Measurements from ENCODE around the gene TOP1. TPM values are rescaled to one million over a fixed set of nuclear protein-coding genes. Genes with fewer than 3 reads are reported as not detected.
"Not testable (repeated sequence)": the region's sequence is repeated elsewhere in the genome, so short reads cannot be mapped to it uniquely, and the experiment has no call there.

TOP1 gene
- polyA plus RNA-seq, 2 donors = 25.7 to 27.0 TPM

- 88 to 90% methylated on average over 6 of the region's 6 CpGs for WGBS, 2 donors
- Histone ChIP-seq H3K27ac (ENCODE audit: low read depth in 2 of 2, low read length in 1 of 2) (no peak overlapping the region), H3K9me3 (ENCODE audit: control insufficient read depth in 2 of 2, insufficient read depth in 1 of 2, low read depth in 1 of 2, low read length in 1 of 2) (no peaks in the 10 kb centered on the region), H3K27me3 (ENCODE audit: control insufficient read depth in 1 of 2, insufficient read depth in 2 of 2, low read length in 2 of 2) (no peaks in the 10 kb centered on the region), H3K4me1 (ENCODE audit: control insufficient read depth in 2 of 2, insufficient read depth in 2 of 2, low read length in 1 of 2) (no peaks in the 10 kb centered on the region), H3K4me3 (ENCODE audit: low read depth in 1 of 2, low read length in 2 of 2) (no peak overlapping the region), H3K36me3 (ENCODE audit: control insufficient read depth in 2 of 2, insufficient read depth in 2 of 2, low read length in 1 of 2) (peaks cover 29 to 31% of the 10 kb centered on the region in 2 donors)
Observed at GRCh38 chr20:41116282-41116956, 87.8 kb downstream of the TOP1 start.

- H3K27ac ChIP-seq (ENCODE audit: low read depth in 2 of 2, low read length in 1 of 2); H3K4me1 ChIP-seq (ENCODE audit: control insufficient read depth in 2 of 2, insufficient read depth in 2 of 2, low read length in 1 of 2); H3K27me3 ChIP-seq (ENCODE audit: control insufficient read depth in 1 of 2, insufficient read depth in 2 of 2, low read length in 2 of 2); H3K4me3 ChIP-seq (ENCODE audit: low read depth in 1 of 2, low read length in 2 of 2); H3K9me3 ChIP-seq (ENCODE audit: control insufficient read depth in 2 of 2, insufficient read depth in 1 of 2, low read depth in 1 of 2, low read length in 1 of 2): not testable (repeated sequence)
- 84 to 85% methylated on average over 6 of the region's 6 CpGs for WGBS, 2 donors
- peaks cover 28 to 30% of the 10 kb centered on the region in 2 donors for H3K36me3 ChIP-seq (ENCODE audit: control insufficient read depth in 2 of 2, insufficient read depth in 2 of 2, low read length in 1 of 2)
Observed at GRCh38 chr20:41118159-41118558, 89.5 kb downstream of the TOP1 start.

- no peaks in the 10 kb centered on the region for H3K4me1 ChIP-seq (ENCODE audit: control insufficient read depth in 2 of 2, insufficient read depth in 2 of 2, low read length in 1 of 2)
- no peak overlapping the region for H3K27ac ChIP-seq (ENCODE audit: low read depth in 2 of 2, low read length in 1 of 2)
- no peaks in the 10 kb centered on the region for H3K27me3 ChIP-seq (ENCODE audit: control insufficient read depth in 1 of 2, insufficient read depth in 2 of 2, low read length in 2 of 2)
- no peaks in the 10 kb centered on the region for H3K9me3 ChIP-seq (ENCODE audit: control insufficient read depth in 2 of 2, insufficient read depth in 1 of 2, low read depth in 1 of 2, low read length in 1 of 2)
- H3K36me3 ChIP-seq (ENCODE audit: control insufficient read depth in 2 of 2, insufficient read depth in 2 of 2, low read length in 1 of 2) = peaks cover 28 to 30% of the 10 kb centered on the region in 2 donors
- H3K4me3 ChIP-seq (ENCODE audit: low read depth in 1 of 2, low read length in 2 of 2) = no peak overlapping the region
- 60 to 68% methylated on average over 3 of the region's 3 CpGs for WGBS, 2 donors
Observed at GRCh38 chr20:41118632-41119031, 90.0 kb downstream of the TOP1 start.

GRCh38 chr20:41119614-41120561 is 91.3 kb downstream of the TOP1 start:
- no peaks in the 10 kb centered on the region for H3K9me3 ChIP-seq (ENCODE audit: control insufficient read depth in 2 of 2, insufficient read depth in 1 of 2, low read depth in 1 of 2, low read length in 1 of 2)
- H3K27me3 ChIP-seq (ENCODE audit: control insufficient read depth in 1 of 2, insufficient read depth in 2 of 2, low read length in 2 of 2) = no peaks in the 10 kb centered on the region
- H3K4me3 ChIP-seq (ENCODE audit: low read depth in 1 of 2, low read length in 2 of 2) = no peak overlapping the region
- no peak overlapping the region for H3K27ac ChIP-seq (ENCODE audit: low read depth in 2 of 2, low read length in 1 of 2)
- no peaks in the 10 kb centered on the region for H3K4me1 ChIP-seq (ENCODE audit: control insufficient read depth in 2 of 2, insufficient read depth in 2 of 2, low read length in 1 of 2)
- peaks cover 22 to 27% of the 10 kb centered on the region in 2 donors for H3K36me3 ChIP-seq (ENCODE audit: control insufficient read depth in 2 of 2, insufficient read depth in 2 of 2, low read length in 1 of 2)
- 73 to 74% methylated on average over 7 of the region's 7 CpGs for WGBS, 2 donors

GRCh38 chr20:41121399-41121798 is 92.8 kb downstream of the TOP1 start:
- Histone ChIP-seq H3K4me3 (ENCODE audit: low read depth in 1 of 2, low read length in 2 of 2) (no peak overlapping the region), H3K36me3 (ENCODE audit: control insufficient read depth in 2 of 2, insufficient read depth in 2 of 2, low read length in 1 of 2) (peaks cover 14 to 28% of the 10 kb centered on the region in 2 donors), H3K27me3 (ENCODE audit: control insufficient read depth in 1 of 2, insufficient read depth in 2 of 2, low read length in 2 of 2) (no peaks in the 10 kb centered on the region), H3K4me1 (ENCODE audit: control insufficient read depth in 2 of 2, insufficient read depth in 2 of 2, low read length in 1 of 2) (no peaks in the 10 kb centered on the region), H3K27ac (ENCODE audit: low read depth in 2 of 2, low read length in 1 of 2) (no peak overlapping the region), H3K9me3 (ENCODE audit: control insufficient read depth in 2 of 2, insufficient read depth in 1 of 2, low read depth in 1 of 2, low read length in 1 of 2) (no peaks in the 10 kb centered on the region)
- 89 to 91% methylated on average over 3 of the region's 3 CpGs for WGBS, 2 donors

GRCh38 chr20:41123631-41124030 is 95.0 kb downstream of the TOP1 start:
- no peak overlapping the region for H3K27ac ChIP-seq (ENCODE audit: low read depth in 2 of 2, low read length in 1 of 2)
- 88 to 92% methylated on average over 6 of the region's 6 CpGs for WGBS, 2 donors
- H3K9me3 ChIP-seq (ENCODE audit: control insufficient read depth in 2 of 2, insufficient read depth in 1 of 2, low read depth in 1 of 2, low read length in 1 of 2) = no peaks in the 10 kb centered on the region
- peaks cover 12 to 27% of the 10 kb centered on the region in 2 donors for H3K36me3 ChIP-seq (ENCODE audit: control insufficient read depth in 2 of 2, insufficient read depth in 2 of 2, low read length in 1 of 2)
- H3K27me3 ChIP-seq (ENCODE audit: control insufficient read depth in 1 of 2, insufficient read depth in 2 of 2, low read length in 2 of 2) = no peaks in the 10 kb centered on the region
- H3K4me3 ChIP-seq (ENCODE audit: low read depth in 1 of 2, low read length in 2 of 2) = no peak overlapping the region
- no peaks in the 10 kb centered on the region for H3K4me1 ChIP-seq (ENCODE audit: control insufficient read depth in 2 of 2, insufficient read depth in 2 of 2, low read length in 1 of 2)

GRCh38 chr20:41124451-41125094 is 96.0 kb downstream of the TOP1 start:
- 72 to 77% methylated on average over 3 of the region's 3 CpGs for WGBS, 2 donors

GRCh38 chr20:41125530-41126457 is 97.2 kb downstream of the TOP1 start:
- H3K4me1 ChIP-seq (ENCODE audit: control insufficient read depth in 2 of 2, insufficient read depth in 2 of 2, low read length in 1 of 2) = no peaks in the 10 kb centered on the region
- H3K27me3 ChIP-seq (ENCODE audit: control insufficient read depth in 1 of 2, insufficient read depth in 2 of 2, low read length in 2 of 2) = no peaks in the 10 kb centered on the region
- no peaks in the 10 kb centered on the region for H3K9me3 ChIP-seq (ENCODE audit: control insufficient read depth in 2 of 2, insufficient read depth in 1 of 2, low read depth in 1 of 2, low read length in 1 of 2)
- no peak overlapping the region for H3K4me3 ChIP-seq (ENCODE audit: low read depth in 1 of 2, low read length in 2 of 2)
- WGBS, 2 donors = 78 to 79% methylated on average over 6 of the region's 6 CpGs
- H3K27ac ChIP-seq (ENCODE audit: low read depth in 2 of 2, low read length in 1 of 2) = no peak overlapping the region
- peaks cover 7 to 26% of the 10 kb centered on the region in 2 donors for H3K36me3 ChIP-seq (ENCODE audit: control insufficient read depth in 2 of 2, insufficient read depth in 2 of 2, low read length in 1 of 2)

More at GRCh38 chr20:41124451-41125094, 96.0 kb downstream of the TOP1 start:
- Histone ChIP-seq H3K4me3 (ENCODE audit: low read depth in 1 of 2, low read length in 2 of 2) (no peak overlapping the region), H3K4me1 (ENCODE audit: control insufficient read depth in 2 of 2, insufficient read depth in 2 of 2, low read length in 1 of 2) (no peaks in the 10 kb centered on the region), H3K9me3 (ENCODE audit: control insufficient read depth in 2 of 2, insufficient read depth in 1 of 2, low read depth in 1 of 2, low read length in 1 of 2) (no peaks in the 10 kb centered on the region), H3K27me3 (ENCODE audit: control insufficient read depth in 1 of 2, insufficient read depth in 2 of 2, low read length in 2 of 2) (no peaks in the 10 kb centered on the region), H3K27ac (ENCODE audit: low read depth in 2 of 2, low read length in 1 of 2) (no peak overlapping the region), H3K36me3 (ENCODE audit: control insufficient read depth in 2 of 2, insufficient read depth in 2 of 2, low read length in 1 of 2) (peaks cover 11 to 27% of the 10 kb centered on the region in 2 donors)

- H3K27ac ChIP-seq (ENCODE audit: low read depth in 2 of 2, low read length in 1 of 2) = no peak overlapping the region
- H3K4me3 ChIP-seq (ENCODE audit: low read depth in 1 of 2, low read length in 2 of 2) = no peak overlapping the region
- no peaks in the 10 kb centered on the region for H3K9me3 ChIP-seq (ENCODE audit: control insufficient read depth in 2 of 2, insufficient read depth in 1 of 2, low read depth in 1 of 2, low read length in 1 of 2)
- peaks cover 3 to 26% of the 10 kb centered on the region in 2 donors for H3K36me3 ChIP-seq (ENCODE audit: control insufficient read depth in 2 of 2, insufficient read depth in 2 of 2, low read length in 1 of 2)
- H3K4me1 ChIP-seq (ENCODE audit: control insufficient read depth in 2 of 2, insufficient read depth in 2 of 2, low read length in 1 of 2) = no peaks in the 10 kb centered on the region
- H3K27me3 ChIP-seq (ENCODE audit: control insufficient read depth in 1 of 2, insufficient read depth in 2 of 2, low read length in 2 of 2) = no peaks in the 10 kb centered on the region
- 91 to 93% methylated on average over 3 of the region's 3 CpGs for WGBS, 2 donors
Observed at GRCh38 chr20:41126719-41127118, 98.1 kb downstream of the TOP1 start.

Measured in esophagus (tissue), 2 donors.